ES-I3 (cell line): Measurements from ENCODE around the gene CENPM.
"Not testable (repeated sequence)": the region's sequence is repeated elsewhere in the genome, so short reads cannot be mapped to it uniquely, and the experiment has no call there.

ENCODE experiments used
- H3K36me3 ChIP-seq: 2 replicates; pipeline ENCODE4 v1.6.1; 2013; ENCODE audit warnings: mild to moderate bottlenecking, low read length, control low read depth, moderate library complexity; ENCODE audit not compliant: insufficient read depth
- H3K4me1 ChIP-seq: 2 replicates; pipeline ENCODE4 v1.6.1; 2013; ENCODE audit warnings: mild to moderate bottlenecking, control low read depth, low read length; ENCODE audit not compliant: insufficient read depth
- H3K9ac ChIP-seq: 2 replicates; pipeline ENCODE4 v1.6.1; 2013; ENCODE audit warnings: low read depth, mild to moderate bottlenecking, low read length, moderate library complexity
- H3K9me3 ChIP-seq: 2 replicates; pipeline ENCODE4 v1.6.1; 2013; ENCODE audit warnings: mild to moderate bottlenecking, low read length, moderate library complexity; ENCODE audit not compliant: control insufficient read depth, insufficient read depth

The CENPM gene

GRCh38 chr22:41949297-41949965, 2.5 kb upstream of the CENPM start:
- H3K4me1 ChIP-seq = peaks cover 5% of the 10 kb centered on the region; the same call in 1 of the 2 replicates
- H3K9me3 ChIP-seq = no peaks in the 10 kb centered on the region
- H3K36me3 ChIP-seq = peaks cover 3% of the 10 kb centered on the region; the same call in 1 of the 2 replicates
- no peak overlapping the region for H3K9ac ChIP-seq

DNA sequence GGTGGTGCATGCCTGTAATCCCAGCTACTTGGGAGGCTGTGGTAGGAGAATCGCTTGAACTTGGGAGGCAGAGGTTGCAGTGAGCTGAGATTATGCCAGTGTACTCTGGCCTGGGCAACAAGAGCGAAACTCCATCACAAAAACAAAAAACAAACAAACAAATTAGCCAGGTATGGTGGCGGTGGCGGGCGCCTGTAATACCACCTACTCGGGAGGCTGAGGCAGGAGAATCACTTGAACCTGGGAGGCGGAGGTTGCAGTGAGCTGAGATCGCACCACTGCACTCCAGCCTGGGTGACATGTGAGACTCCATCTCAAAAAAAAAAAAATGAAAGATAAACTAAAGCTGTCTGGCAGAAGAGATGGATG, 2.0 kb upstream of the CENPM start:
- H3K9me3 ChIP-seq, H3K4me1 ChIP-seq, H3K36me3 ChIP-seq, H3K9ac ChIP-seq: not testable (repeated sequence)

DNA sequence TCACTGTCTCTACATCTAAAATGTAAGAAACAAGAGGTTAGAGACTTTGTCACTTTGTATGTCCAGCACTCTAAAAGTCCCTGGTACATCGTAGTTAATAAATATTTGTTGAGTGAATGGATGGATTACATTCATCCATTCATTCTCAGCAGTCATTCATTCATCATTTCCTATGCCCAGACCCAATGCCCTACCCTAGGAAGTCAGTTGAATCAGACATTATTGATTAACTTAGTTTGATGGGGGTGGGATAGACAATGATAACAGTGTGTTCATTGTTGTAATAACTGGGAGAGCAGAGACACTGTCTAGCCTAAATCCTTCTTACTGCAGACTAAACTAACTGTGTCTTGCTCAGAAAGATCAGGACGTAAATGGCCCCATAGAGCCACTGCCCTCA, 1.2 kb upstream of the CENPM start:
- Histone ChIP-seq H3K9ac (no peak overlapping the region), H3K9me3 (no peaks in the 10 kb centered on the region), H3K4me1 (peaks cover 12% of the 10 kb centered on the region), H3K36me3 (peaks cover 7% of the 10 kb centered on the region)

- Histone ChIP-seq H3K4me1 (peaks cover 10% of the 10 kb centered on the region), H3K36me3 (peaks cover 10% of the 10 kb centered on the region), H3K9ac (peak overlapping the region; percentile 65), H3K9me3 (no peaks in the 10 kb centered on the region)
These were observed 600 bp upstream of the CENPM start for GRCh38 chr22:41947424-41948080.

DNA sequence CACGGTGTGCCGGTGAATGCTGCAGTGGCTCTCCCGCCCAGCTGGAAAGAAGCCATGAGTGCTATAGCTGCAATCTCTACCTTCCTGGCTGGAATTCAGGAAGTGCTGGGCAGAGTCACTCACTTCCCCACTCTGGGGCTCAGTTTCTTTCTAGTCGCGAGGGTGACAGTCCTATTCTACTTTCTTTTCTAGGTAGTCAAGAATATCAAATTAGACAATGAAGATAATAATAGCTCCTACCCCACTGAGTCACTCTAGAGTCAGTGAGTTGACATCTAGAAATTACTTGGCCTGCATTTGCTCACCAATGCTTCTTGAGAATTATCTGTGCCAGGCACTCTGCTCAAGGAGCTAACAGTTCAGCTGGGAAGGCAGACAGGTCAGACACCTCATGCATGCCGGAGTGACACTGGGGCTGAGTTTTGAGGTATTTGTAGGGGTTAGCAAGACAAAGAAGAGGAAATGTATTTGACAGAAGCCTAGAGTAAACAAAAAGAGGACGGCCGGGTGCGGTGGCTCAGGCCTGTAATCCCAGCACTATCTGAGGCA, 3.2 kb downstream of the CENPM start:
- H3K9me3 ChIP-seq = no peaks in the 10 kb centered on the region
- peaks cover 10% of the 10 kb centered on the region for H3K36me3 ChIP-seq
- no peak overlapping the region for H3K9ac ChIP-seq
- peaks cover 10% of the 10 kb centered on the region; the same call in 1 of the 2 replicates for H3K4me1 ChIP-seq

DNA sequence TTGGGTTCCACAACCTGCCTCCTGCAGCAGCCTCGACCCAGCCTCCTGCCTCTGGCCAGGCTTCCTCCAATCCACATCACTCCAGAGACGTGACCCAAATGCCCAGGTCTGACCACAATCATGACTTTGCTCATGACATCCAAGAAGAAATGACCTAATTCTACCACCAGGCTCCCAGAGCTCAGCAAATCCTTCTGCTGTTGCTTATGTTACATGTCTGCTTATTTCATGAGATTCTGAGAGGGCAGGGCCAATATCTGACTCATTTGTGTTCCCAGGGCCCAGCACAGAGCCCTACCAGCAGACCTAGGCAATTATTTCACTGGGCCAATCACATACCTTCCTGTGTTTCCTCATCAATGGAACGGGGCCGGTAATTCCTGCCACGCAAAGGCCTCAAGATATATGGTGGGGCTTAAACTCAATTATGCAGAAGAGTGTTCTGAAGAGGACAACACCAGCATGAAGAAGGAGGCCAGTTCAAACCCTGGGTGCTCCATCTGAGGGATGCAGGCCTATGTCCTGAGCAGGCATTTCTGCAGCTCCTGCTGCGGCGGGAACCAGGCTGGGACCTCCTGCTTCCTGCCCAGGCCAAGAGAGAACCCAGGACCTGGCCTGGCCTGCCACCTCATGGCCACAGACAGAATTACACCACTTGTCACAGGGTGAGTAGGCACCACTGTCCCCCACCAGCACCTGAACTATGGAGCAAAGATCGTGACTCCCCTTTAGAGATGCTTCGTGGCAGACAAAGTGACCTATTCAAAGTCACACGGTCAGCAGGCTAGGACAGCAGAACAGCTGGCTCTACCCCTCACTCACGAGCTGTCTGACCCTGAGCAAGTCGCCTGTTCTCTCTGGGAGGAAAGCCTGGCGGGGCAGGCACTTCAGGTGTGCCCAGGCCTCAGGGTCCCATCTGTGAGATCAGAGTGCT, 5.9 kb downstream of the CENPM start:
- no peaks in the 10 kb centered on the region for H3K9me3 ChIP-seq
- no peak overlapping the region for H3K9ac ChIP-seq
- H3K4me1 ChIP-seq = peaks cover 10% of the 10 kb centered on the region; the same call in 1 of the 2 replicates
- H3K36me3 ChIP-seq = peaks cover 14% of the 10 kb centered on the region

DNA sequence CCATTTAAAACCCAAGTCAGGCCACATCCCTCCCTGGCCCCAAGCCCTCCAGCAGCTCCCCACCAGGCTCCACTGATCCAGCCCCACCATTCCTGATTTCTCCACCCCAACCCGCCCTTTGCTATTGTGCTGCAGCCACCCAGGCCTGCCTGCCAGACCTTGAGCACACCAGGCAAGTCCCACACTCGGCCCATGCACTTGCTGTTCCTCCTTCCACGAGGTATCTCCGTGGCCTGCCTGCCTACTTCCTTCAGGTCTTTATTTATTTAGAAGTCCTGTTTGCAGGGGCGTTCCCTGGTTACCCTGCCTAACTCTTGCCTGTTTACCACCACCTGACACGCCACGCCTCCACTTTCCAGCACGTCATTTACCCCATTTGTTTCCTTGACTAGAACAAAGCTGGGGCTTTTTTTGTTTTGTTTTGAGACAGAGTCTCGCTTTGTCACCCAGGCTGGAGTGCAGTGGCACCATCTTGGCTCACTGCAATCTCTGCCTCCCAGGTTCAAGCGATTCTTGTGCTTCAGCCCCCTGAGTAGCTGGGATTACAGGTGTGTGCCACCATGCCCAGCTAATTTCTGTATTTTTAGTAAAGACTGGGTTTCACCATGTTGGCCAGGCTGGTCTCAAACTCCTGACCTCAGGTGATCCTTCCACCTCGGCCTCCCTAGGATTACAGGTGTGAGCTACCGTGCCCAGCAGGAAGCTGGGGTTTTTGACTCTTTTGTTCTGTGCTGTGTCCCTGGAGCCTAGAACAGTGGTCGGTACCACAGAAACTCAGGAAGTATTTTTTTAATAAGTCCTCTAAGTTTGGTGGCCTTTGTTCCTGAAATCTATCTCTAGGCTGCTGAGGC, 6.7 kb downstream of the CENPM start:
- H3K9ac ChIP-seq = no peak overlapping the region

DNA sequence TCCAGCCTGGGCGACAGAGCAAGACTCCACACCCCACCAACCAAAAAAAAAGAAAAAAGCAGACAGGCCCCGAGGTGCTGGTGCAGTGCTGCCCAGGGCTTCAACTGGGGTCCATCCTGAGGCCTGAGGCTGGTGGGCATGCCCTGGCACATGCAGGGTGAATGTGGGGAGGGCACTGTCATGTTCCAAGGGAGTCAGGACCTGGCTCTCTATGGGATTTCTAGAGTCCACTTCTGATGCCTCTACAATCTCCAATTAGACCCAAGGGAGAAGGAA, 10.1 kb downstream of the CENPM start:
- Histone ChIP-seq H3K4me1 (no peaks in the 10 kb centered on the region), H3K9ac (no peak overlapping the region), H3K36me3 (peaks cover 4% of the 10 kb centered on the region; the same call in 1 of the 2 replicates), H3K9me3 (no peaks in the 10 kb centered on the region)

More for the DNA sequence above, 6.7 kb downstream of the CENPM start:
- Histone ChIP-seq H3K4me1 (peaks cover 10% of the 10 kb centered on the region; the same call in 1 of the 2 replicates), H3K9me3 (no peaks in the 10 kb centered on the region), H3K36me3 (peaks cover 14% of the 10 kb centered on the region)

DNA sequence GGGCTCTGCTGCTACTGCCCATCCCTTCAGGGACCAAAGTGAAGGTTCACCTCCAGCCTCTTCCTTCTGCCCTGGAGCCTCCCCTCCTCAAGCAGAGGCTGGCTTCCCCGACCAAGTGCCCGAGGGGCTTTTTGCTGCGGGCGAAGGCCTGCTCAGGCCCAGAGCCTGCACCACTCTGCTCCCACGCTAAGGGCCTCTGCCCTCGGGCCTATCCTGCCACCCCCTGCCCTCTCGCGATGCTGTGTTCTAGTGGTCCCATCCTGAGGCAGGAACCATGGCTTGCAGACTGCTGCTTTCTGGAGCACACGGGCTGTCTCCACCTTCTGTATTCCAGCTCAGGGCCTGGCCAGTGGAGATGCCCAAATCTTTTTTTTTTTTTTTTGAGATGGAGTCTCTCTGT, 11.4 kb downstream of the CENPM start:
- H3K36me3 ChIP-seq = peaks cover 4% of the 10 kb centered on the region; the same call in 1 of the 2 replicates
- no peaks in the 10 kb centered on the region for H3K9me3 ChIP-seq
- no peaks in the 10 kb centered on the region for H3K4me1 ChIP-seq
- no peak overlapping the region for H3K9ac ChIP-seq

DNA sequence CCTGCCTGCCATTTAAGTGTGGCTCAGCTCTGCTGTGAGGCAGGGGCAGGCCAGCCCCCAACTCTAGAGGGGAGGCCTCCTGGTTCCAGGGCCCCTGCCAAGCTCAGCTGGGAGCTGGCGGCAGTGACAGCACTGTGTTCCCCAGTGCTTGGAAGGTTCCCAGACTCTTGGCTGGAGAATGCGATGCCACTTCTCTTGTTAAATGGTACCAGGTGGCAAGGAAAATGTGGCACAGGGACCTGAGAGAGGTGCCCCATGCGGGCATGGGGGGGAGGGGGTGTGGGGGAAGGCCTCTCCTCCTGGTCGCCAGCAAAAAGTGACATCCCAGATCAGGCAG, 12.0 kb downstream of the CENPM start:
- peaks cover 4% of the 10 kb centered on the region; the same call in 1 of the 2 replicates for H3K36me3 ChIP-seq
- H3K4me1 ChIP-seq = no peaks in the 10 kb centered on the region
- no peak overlapping the region for H3K9ac ChIP-seq
- H3K9me3 ChIP-seq = no peaks in the 10 kb centered on the region

DNA sequence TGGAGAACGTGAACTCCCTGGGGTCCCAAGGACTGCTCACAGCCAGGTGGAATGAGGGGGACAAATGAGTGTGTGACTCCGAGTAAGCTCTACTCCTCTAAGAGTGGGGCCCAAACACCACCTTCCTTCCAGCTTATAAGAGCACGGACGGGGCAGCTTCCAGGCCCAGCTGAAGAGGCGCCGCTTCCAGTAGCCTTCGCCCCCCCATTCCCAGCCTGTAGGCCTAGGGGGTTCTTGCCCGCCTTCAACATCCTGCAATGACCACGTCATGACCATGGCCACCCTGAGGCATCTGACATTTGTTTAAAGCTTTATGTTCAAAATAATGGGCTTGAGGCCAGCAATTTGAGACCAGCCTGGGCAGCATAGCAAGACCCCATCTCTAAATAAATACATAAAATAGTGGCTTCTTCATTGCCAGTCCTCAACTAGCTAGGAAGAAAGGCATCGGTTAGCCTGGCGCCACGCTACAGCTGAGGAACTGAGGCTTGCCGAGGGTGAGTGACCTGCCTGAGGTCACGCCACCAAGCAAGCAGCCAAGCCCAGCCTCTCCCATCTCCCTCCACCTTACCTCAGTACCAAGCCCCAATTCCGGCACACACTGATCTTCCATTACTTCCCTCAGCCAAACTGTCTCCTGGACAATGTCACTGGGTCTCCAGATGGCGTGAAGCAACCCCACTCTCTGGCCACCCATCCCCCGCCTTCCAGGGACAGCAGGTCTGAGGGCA, 12.5 kb downstream of the CENPM start:
- no peaks in the 10 kb centered on the region for H3K9me3 ChIP-seq
- no peaks in the 10 kb centered on the region for H3K4me1 ChIP-seq
- H3K36me3 ChIP-seq = peaks cover 4% of the 10 kb centered on the region; the same call in 1 of the 2 replicates
- no peak overlapping the region for H3K9ac ChIP-seq

GRCh38 chr22:41933411-41934177, 13.4 kb downstream of the CENPM start:
- Histone ChIP-seq H3K4me1 (peaks cover 4% of the 10 kb centered on the region; the same call in 1 of the 2 replicates), H3K9me3 (no peaks in the 10 kb centered on the region), H3K36me3 (peaks cover 3% of the 10 kb centered on the region; the same call in 1 of the 2 replicates), H3K9ac (no peak overlapping the region)

DNA sequence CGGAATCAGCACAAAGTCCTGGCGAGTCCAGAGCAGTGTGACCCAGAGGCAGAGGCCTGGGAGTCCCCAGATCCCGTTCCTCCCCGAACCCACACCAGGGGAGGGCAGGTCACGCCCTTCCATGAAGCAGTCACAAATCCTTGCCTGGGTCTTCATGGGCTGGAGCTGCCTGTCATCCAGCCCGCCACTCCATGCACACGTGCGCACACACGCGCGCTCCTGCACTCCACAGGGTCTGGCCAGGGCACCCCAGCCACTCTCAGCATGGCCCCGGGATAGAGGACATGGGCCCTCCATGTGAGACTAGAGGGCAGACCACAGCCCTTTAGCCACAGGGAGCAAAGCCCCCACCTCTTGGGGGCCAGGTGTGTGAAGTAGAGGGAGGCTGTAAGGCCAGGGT, 14.6 kb downstream of the CENPM start:
- Histone ChIP-seq H3K4me1 (peaks cover 14% of the 10 kb centered on the region; the same call in 1 of the 2 replicates), H3K9ac (no peak overlapping the region), H3K36me3 (no peaks in the 10 kb centered on the region), H3K9me3 (no peaks in the 10 kb centered on the region)
